ENCODE results near the gene ARF4. TPM values are rescaled to one million over a fixed set of nuclear protein-coding genes. Genes with fewer than 3 reads are reported as not detected.

ARF4 gene
- total RNA-seq (2012; rRNA removed) (172 and 290 TPM in 2 replicates), polyA plus RNA-seq (2012; rRNA removed) (357 and 412 TPM in 2 replicates), Bru-seq, nascent RNA (percentile 99 among the genes with signal in this experiment), BruChase-seq, experiment 1, labeled RNA remaining after a 6-hour chase (percentile 99 among the genes with signal in this experiment), BruChase-seq, experiment 2, labeled RNA remaining after a 2-hour chase (percentile 97 among the genes with signal in this experiment)
- polyA plus RNA-seq (2012; cell fraction: cytosol; rRNA removed), result 104 and 250 TPM in 2 replicates
- polyA plus RNA-seq (2012; cell fraction: nucleus; rRNA removed; ENCODE audit: low replicate concordance), result 132 and 157 TPM in 2 replicates
- long read RNA-seq, transcript ARF4-201 (6 exons, 1,660 nt), result major isoform, 263 of 276 reads
- long read RNA-seq, partial matches to known transcripts, result 3 of 276 reads
- long read RNA-seq, other reads (novel, unspliced or antisense), result 8 of 276 reads

- Histone ChIP-seq H3K9ac (ENCODE audit: low read depth, low read length) (peak within 1 kb of the TSS; percentile 99), H2AFZ (replicated peaks; ENCODE audit: low read length, poor library complexity) (peak within 1 kb of the TSS; percentile 99), H3K27me3 (ENCODE audit: control insufficient read depth, insufficient read depth, low read length) (no peaks in the 10 kb centered on the region), H2BK120ac (ENCODE audit: low read depth, low read length) (peak within 1 kb of the TSS; percentile 81), H3K9me1 (ENCODE audit: insufficient read depth, low read length) (0 out of 2 replicates have a peak, but pooled peaks cover 4% of the 10 kb centered on the region), H3K27ac (ENCODE audit: insufficient read depth, low read length) (peak within 1 kb of the TSS; percentile 96), H3K4me3 (ENCODE audit: insufficient read depth, low read depth, low read length) (peak within 1 kb of the TSS; percentile 80), H3K36me3 (ENCODE audit: control insufficient read depth, insufficient read depth, low read length) (peaks cover 6% of the 10 kb centered on the region), H4K8ac (ENCODE audit: low read depth in 2 of 2, low read length in 2 of 2) (peak within 1 kb of the TSS; percentile 93 to 97), H2BK15ac (ENCODE audit: low read depth, low read length) (peak within 1 kb of the TSS; percentile 72; the same call in 1 of the 3 replicates), H3K14ac (replicated peaks; ENCODE audit: low read depth, low read length) (peak within 1 kb of the TSS; percentile 100), H4K20me1 (ENCODE audit: insufficient read depth, low read length) (peaks cover 47% of the 10 kb centered on the region), H3K4me1 (ENCODE audit: control insufficient read depth, insufficient read depth, low read length) (peaks cover 6% of the 10 kb centered on the region), H3K79me1 (ENCODE audit: low read depth in 1 of 2, low read length in 2 of 2) (peaks cover 5 to 21% of the 10 kb centered on the region in 2 experiments), H3K56ac (ENCODE audit: extremely low read depth, insufficient read depth, low read length) (peak within 1 kb of the TSS; percentile 99), H3K23ac (ENCODE audit: low read depth, low read length) (peak within 1 kb of the TSS; percentile 99), H4K91ac (ENCODE audit: insufficient read depth, low read depth, low read length) (peak within 1 kb of the TSS; percentile 100), H3K18ac (ENCODE audit: low read depth, low read length) (peak within 1 kb of the TSS; percentile 70), H2AK5ac (ENCODE audit: low read depth, low read length) (peak within 1 kb of the TSS; percentile 98), H4K5ac (ENCODE audit: low read depth, low read length) (peak within 1 kb of the TSS; percentile 86), H2BK5ac (ENCODE audit: low read depth, low read length, poor library complexity, severe bottlenecking) (peak within 1 kb of the TSS; percentile 93), H2BK20ac (ENCODE audit: low read depth, low read length) (peak within 1 kb of the TSS; percentile 43), H3K4me2 (ENCODE audit: low read depth, low read length) (peak within 1 kb of the TSS; percentile 67), H2AK9ac (replicated peaks; ENCODE audit: low read depth, low read length, poor library complexity) (peak within 1 kb of the TSS; percentile 100), H3K4ac (ENCODE audit: low read depth, low read length) (peak within 1 kb of the TSS; percentile 99), H3K9me3 (ENCODE audit: control insufficient read depth, insufficient read depth, low read length) (no peaks in the 10 kb centered on the region)
- DNase-seq (peak; percentile 99), ATAC-seq (ENCODE audit: low read depth) (peak; percentile 89)
- ChIA-PET CTCF (no interaction called here), POLR2A (ENCODE audit: unreplicated experiment) (interaction anchor here (0.5 to 1.4 kb wide), 5 partner anchors 34 to 736 kb away, joined by 3 to 5 read pairs (median 3); partner anchors contain the start of gene PXK)
- 0% methylated on average over 23 of the region's 67 CpGs; no CpG with 5 or more reads in 1 of the 2 experiments for WGBS, 2 experiments (ENCODE audit: extremely low coverage in 2 of 2, insufficient read length in 1 of 2)
- BruUV-seq (replicated peaks), result no TSS peak
- in situ Hi-C loops (cut with MboI; ENCODE audit: low sequenced_read_pairs) (no loop called here), dilution Hi-C loops (cut with HindIII; ENCODE audit: low sequenced_read_pairs, unreplicated experiment) (no loop called here), intact Hi-C loops (cut with micrococcal nuclease) (loop anchor here (2.0 to 5.0 kb wide), 2 partner anchors 159 to 255 kb away; partner anchors contain the start of gene SLMAP)
- TF ChIP-seq MXI1 (IDR thresholded peaks at IDR 0.05; ENCODE audit: borderline replicate concordance, low read depth, low read length), result no peak
- TF ChIP-seq, protein P1, sequence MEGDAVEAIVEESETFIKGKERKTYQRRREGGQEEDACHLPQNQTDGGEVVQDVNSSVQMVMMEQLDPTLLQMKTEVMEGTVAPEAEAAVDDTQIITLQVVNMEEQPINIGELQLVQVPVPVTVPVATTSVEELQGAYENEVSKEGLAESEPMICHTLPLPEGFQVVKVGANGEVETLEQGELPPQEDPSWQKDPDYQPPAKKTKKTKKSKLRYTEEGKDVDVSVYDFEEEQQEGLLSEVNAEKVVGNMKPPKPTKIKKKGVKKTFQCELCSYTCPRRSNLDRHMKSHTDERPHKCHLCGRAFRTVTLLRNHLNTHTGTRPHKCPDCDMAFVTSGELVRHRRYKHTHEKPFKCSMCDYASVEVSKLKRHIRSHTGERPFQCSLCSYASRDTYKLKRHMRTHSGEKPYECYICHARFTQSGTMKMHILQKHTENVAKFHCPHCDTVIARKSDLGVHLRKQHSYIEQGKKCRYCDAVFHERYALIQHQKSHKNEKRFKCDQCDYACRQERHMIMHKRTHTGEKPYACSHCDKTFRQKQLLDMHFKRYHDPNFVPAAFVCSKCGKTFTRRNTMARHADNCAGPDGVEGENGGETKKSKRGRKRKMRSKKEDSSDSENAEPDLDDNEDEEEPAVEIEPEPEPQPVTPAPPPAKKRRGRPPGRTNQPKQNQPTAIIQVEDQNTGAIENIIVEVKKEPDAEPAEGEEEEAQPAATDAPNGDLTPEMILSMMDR (conservative IDR thresholded peaks at IDR 0.05; ENCODE audit: low read depth, low read length), result peak; percentile 44
- TF ChIP-seq FOS (IDR thresholded peaks at IDR 0.05; ENCODE audit: low read depth, low read length), result peak; percentile 44
- TF ChIP-seq MAFK (IDR thresholded peaks at IDR 0.05; ENCODE audit: low read depth, low read length), result peak; percentile 70
- TF ChIP-seq SMC3 (IDR thresholded peaks at IDR 0.05; ENCODE audit: low read depth, low read length), result no peak
- TF ChIP-seq NFE2L2 (IDR thresholded peaks at IDR 0.05; ENCODE audit: low read depth, low read length), result no peak
- TF ChIP-seq, protein P2, sequence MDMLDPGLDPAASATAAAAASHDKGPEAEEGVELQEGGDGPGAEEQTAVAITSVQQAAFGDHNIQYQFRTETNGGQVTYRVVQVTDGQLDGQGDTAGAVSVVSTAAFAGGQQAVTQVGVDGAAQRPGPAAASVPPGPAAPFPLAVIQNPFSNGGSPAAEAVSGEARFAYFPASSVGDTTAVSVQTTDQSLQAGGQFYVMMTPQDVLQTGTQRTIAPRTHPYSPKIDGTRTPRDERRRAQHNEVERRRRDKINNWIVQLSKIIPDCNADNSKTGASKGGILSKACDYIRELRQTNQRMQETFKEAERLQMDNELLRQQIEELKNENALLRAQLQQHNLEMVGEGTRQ (IDR thresholded peaks at IDR 0.05; ENCODE audit: low read depth, low read length), result peak; percentile 42; the same call in 1 of the 2 replicates
- TF ChIP-seq BHLHE40 (IDR thresholded peaks at IDR 0.05; ENCODE audit: low read depth, low read length), result peak; percentile 67
- TF ChIP-seq RCOR1 (IDR thresholded peaks at IDR 0.05; ENCODE audit: insufficient replicate concordance, low read length), result no peak
- no peak for TF ChIP-seq RFX5 (IDR thresholded peaks at IDR 0.05; ENCODE audit: low read depth, low read length)
- TF ChIP-seq RAD21 (IDR thresholded peaks at IDR 0.05; ENCODE audit: low read length), result no peak
- 0 out of 2 replicates have a peak, but pooled peaks have one; percentile 96 for TF ChIP-seq CHD1 (IDR thresholded peaks at IDR 0.05; ENCODE audit: low read depth, low read length)
- peak; percentile 93; the same call in 1 of the 2 replicates for TF ChIP-seq MAZ (IDR thresholded peaks at IDR 0.05; ENCODE audit: borderline replicate concordance, low read depth, low read length)
Measured at GRCh38 chr3:57597127-57597923, at the start of gene ARF4. Gene ARF4 (minus strand): TSS chr3:57597344. CDS start chr3:57597140, 204 bp downstream.

All from IMR-90 (cell line).